HG03558 (cell line): ENCODE results near the gene SUMO1.

Experiments
- ATAC-seq: cut with Tn5 transposase; IDR thresholded peaks from one replicate; pipeline ENCODE4 v1.9.1; 2021; ENCODE audit warnings: moderate number of reproducible peaks; ENCODE audit not compliant: unreplicated experiment; ENCODE audit errors: extremely low read depth

SUMO1 gene

DNA sequence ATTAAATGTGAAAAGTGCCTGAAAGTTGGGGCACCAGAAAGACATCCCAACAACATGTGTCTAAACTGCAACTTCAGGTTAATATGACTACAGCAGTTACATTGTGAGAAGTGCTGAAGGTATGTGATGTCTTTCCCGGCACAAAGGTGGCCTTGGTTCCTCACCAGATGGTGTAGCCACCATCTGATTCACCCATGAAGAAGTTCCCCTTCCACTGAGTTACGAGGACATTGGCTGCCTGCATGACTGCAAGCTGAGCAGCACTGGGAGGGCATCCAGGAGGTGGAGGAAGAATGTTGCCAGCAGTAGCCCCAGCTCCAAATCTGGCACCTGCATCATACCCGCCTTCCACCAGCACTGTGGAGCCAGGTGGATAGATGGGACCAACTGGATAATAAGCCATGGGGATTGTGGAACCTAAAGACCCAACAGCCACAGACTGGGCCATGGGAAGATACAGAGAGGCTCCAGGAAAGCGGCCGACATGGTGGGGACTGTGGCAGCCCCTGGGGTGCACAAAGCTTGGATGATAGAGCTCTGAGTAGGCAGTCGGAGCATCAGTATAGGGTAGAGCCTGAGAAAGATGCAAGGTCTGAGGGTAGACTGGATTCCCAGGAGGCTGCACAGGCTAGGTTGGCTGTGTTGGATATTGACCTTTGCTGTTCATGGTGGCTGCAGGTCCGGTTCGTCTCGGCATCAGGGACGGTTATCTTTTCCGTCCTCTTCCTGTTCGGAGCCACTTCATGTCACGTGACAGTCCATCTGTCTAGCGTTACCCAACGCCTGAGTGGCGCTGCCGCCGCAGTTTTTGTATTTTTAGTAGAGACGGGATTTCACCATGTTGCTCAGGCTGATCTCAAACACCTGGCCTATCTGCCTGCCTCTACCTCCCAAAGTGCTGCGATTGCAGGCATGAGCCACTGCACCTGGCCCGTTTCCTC lies 36.9 kb downstream of the SUMO1 start:
- no peak for ATAC-seq

DNA sequence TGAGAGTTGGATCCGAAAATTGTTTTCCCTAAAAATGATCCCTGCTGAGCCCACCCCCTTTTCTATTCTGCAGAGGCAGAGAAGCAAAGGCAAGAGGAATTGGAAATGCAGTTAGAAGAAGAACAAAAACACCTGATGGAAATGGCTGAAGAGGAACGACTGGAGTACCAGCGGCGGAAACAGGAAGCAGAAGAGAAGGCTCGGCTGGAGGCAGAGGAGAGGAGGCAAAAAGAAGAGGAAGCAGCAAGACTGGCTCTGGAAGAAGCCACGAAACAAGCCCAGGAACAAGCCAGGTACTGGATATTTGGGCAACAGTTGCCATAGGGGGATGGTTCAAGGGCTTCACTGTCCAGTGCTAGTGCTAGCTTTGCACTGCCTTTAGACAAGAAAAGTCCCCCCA lies 41.7 kb downstream of the SUMO1 start:
- no peak for ATAC-seq

DNA sequence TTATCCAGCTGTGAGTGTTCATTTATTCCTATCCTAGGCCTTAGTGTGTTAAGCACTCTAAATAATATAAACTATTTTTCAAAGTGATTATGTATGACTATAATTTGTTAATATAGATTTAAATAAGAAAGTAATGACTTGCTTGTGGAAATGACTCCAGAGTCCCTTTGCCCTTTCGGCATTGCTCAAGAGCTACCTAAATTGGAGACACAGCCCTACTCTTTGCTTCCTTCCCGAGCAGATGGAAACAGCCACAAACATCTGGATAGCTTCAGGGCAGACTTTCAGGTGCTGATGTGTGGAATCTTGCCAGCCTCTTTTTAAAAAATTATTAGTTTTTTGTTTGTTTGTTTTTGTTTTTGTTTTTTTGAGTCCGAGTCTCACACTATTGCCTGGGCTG lies 44.0 kb downstream of the SUMO1 start:
- no peak for ATAC-seq

DNA sequence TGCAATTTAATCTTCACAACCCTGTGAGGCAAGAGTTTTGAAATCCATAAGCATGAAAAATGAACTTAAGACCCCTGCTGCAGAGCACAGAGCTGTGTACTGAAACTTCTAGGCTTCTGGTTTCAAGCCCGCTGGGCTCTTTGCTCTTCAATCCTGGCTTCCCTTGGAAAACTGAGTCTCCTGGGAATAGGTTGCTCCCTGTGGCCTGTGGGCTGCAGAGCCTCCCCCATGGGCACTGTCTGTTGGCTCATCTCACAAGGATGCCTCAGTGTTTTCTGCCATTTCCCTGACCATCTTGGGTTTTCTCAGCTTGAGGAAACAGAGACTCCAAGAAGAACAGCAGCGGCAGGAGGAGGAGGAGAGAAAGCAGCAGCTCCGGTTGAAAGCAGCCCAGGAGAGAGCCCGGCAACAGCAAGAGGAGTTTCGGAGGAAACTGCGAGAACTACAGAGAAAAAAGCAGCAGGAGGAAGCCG lies 44.5 kb downstream of the SUMO1 start:
- no peak for ATAC-seq

DNA sequence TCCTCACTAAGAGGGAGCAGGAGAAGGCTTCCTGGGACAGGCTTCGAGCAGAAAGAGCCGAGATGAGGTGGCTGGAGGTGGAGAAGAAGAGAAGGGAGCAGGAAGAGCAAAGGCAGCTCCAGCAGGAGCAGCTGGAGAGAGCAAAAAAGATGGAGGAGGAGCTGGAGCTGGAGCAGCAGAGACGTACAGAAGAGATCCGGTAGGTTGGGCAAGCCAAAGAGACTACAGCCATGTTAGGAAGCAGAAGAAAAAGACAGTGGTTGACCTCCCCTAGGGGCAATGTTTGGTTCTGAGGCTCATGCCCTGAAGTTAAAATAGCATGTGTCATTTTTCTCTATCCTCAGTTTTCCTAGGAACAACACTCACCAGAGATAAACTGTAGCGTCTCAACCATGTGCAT lies 45.1 kb downstream of the SUMO1 start:
- no peak for ATAC-seq

DNA sequence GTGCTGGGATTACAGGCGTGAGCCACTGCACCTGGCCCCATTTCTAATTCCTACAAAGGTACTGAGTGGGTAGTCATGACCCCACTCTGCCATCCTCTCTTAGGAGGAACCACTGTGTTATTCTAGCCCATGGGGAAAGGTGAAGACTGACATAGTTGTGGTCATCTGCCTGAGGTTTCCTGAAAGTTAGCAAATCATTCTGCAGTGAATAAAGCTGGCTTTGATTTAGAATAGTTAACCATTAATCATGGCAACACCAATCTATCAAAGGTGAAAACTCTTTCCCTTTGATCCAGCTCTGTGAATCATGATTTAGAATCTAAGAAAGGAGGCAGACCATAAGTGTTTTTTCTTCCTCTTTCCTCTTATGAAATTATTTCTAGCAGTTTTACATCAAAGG lies 50.8 kb downstream of the SUMO1 start:
- no peak for ATAC-seq

DNA sequence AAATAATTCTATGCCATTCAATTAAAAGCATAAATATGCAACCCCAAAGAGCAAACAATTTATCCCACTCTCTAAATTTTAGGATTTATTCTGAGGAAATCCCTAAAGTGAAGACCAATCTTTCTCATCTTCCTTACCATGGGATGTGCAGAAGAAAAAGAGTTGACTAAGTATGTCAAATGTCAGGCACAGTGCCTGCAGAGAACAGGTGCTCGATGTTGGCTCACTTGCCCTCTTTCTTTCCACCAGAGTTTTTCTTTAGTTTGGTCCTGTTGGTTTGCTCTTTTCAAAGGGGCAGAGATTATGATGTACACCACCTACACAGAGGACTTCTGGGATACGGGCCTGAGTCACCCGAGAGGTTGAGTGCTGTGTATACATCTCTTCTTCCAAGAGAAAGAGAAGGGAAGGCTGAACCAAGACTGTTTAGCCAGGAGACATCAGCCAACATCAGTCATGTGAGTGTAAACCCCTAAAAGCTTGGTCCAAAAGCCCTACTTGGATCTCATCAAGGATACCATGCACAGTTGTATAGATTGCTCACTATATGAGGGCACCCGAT lies 51.7 kb downstream of the SUMO1 start:
- no peak for ATAC-seq

DNA sequence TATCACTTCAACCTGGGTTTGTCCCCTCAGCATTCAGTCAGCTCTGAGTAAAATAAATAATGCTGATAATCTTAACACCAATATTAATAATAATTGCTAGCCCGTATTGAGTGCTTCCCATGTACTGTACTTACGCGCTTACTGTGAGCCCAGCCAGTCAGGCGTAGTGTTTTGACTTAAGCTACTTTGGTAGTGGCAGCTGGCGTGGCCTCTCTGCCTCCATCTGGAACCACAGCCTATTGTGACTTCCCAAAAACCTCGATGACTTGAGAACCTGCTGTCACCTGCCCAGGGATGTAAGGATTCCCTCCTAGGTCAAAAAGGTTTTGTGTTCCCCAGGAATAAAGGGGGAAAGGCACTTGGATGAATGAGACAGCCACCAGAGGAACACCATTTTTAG lies 53.2 kb downstream of the SUMO1 start:
- ATAC-seq = no peak

DNA sequence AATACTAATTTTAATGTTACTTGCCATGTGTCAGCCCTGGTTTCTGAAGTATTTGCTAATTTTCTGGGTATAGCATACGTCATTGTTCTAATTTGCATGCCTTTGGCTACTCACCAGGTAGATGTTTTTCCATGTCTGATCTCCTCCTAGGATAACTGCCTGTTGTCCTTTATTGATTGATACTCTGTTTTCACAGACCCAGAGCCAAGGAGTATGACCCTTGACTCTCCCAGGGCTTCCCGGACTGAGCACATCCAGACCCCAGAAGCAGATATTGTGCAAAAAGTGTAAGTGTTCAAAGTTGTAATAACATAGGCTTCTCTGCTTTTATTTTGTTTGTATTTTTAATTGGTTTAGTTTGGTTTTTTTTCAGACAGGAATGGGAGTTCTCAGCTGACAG lies 53.8 kb downstream of the SUMO1 start:
- no peak for ATAC-seq

DNA sequence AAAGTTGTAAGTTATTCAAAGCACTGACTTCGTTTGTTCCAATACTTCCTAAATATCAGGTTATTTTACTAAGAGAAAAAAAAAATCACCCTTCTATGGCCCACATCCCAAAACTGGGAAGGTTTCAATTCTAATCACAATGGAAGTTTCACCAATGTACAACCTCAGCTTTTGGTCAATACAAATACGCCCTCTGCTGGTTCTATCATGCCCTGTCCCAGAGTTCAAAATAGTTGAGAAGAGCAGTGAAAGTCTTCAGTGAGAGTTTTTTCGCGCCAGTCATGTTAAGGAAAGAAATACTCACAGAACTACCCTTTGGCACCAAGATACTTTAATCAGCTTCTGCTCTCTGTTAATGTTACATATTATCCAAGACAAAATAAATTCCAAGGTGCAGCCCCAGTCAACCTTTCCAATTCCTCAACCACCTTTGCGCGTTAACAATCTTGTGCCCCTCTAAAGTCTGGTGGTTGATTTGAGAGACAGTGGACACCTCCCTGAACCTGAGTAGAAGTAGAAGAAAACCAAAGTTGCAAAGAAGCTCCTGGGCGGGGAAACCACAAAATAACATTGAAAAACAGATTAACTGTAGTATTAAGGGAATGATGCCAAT lies 59.9 kb downstream of the SUMO1 start:
- no peak for ATAC-seq

DNA sequence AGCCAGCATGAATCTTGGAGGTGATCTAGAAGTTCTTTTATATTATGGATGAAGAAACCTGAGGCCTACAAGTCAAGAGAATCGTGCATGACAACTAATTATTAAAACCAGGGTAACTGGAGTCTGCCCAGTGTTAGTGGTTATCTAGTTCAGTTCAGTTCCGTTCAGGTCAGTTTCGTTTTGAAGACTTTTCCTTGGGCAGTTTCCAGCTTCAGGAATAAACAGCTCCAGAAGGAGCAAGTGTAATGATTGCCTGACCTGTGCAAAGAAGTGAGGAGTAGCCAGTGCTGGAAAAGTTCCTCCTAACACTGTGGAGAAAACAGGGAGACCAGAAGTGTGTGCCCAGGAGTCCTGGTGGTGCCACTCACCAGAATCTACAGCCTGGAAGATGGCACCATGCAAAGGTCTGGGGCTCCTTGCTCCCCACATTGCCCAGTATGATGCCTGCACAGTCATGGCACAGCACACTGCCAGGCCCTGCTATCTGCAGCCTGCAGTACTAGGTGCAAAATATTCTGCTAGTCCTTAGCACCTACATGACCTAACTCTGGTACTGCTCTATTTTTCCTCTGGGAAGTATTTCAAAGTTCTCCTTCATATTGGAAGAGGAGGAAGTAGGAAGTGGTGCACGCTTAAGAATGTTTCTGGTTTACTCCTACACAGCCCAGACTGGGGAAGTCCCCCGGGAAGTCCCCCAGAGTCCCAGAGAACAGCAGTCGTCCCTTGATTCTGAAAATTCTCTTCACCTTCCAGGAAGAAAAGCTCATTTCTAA lies 65.8 kb downstream of the SUMO1 start:
- ATAC-seq = no peak

DNA sequence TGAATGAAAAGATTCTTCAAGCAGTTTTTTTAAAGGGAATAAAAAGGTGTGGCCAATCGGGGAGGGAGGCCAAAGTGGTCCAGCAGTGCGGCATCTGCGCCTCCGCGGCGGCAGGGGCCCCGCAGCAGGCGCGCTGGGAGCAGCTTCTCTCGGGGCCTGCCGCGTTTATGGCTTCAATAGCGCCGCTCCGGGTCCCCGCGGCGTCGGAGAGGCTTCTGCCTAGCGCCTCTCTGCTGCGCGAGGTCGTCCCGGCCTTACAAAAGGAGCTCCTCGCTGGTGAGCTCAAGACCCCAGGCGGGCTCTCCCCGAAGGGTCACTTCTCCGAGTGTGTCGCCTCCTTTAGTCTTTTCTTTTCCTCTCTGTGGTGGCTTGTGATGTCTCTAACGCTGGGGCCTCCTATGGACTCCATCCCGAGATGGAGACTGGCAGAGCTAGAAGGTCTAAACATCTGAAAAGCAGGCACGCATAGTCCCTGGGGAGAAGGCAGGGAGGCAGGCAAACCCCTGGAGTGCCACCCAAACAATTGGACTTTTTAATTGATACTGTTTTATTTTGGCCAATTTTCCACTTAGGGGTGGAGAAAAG lies 67.1 kb downstream of the SUMO1 start:
- ATAC-seq = no peak

DNA sequence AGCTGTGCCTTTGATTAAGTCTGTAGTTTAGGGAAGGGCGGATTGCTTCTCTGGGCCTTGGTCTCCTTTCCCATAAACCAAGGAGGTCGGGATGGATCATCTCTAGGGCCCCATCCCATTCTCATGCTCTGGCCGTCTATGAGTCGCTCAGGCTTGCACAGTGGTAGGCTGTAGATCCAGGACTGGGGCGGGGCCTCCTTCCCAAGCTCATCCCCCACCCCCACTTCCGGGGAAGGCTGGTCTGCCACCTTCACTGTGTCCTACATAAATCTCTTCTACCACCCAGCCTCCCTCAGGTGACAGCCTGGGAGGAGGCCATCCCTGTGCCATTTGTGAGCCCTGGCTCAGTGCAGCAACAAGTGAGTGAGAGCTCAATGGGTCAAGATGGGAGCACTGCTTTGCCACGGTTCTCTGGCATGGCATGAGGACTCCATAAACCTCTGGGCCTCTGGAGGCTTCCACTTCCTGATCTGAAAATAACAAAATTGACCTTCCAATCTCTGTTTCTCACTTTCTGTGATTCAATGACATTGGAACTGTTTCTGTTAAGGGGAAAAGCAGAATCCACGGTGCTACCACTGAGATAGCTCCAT lies 68.5 kb downstream of the SUMO1 start:
- ATAC-seq = no peak

DNA sequence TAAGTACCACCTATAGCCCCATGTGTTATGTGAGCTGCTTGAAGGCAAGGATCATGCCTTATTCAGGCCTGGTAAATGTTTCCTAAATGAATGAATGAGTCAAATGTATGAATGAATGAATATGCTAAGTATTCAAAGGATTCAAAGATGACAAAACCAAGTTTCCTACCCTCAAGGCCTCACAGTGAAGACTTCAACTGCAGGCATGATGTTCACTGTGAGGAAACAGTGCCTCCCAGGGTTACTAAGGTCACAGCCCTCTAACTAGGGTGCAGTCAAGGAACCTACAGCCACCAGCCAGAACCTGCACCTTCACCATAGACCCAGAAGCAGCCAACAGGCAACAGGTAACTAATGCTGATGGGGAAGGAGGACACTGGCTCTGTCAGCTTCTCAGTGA lies 69.3 kb downstream of the SUMO1 start:
- ATAC-seq = no peak

DNA sequence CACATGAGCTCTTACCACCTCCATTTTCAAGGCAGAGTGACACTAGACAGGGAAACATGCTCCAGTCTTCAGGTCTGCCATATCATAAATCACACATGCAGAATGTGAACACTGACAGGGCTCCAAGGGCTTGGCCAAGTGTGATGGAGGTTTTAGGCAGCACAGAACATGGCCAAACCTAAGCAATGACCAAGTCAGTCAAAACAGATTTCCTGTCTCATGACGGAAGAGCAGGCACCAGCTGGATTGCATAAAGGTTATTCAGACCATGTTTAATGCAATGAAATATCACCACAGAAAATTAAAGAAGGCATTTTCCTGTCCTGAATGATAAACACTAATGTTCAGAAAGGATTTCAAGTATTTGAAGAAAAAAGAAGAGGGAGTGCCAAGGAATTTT lies 72.5 kb downstream of the SUMO1 start:
- ATAC-seq = no peak

DNA sequence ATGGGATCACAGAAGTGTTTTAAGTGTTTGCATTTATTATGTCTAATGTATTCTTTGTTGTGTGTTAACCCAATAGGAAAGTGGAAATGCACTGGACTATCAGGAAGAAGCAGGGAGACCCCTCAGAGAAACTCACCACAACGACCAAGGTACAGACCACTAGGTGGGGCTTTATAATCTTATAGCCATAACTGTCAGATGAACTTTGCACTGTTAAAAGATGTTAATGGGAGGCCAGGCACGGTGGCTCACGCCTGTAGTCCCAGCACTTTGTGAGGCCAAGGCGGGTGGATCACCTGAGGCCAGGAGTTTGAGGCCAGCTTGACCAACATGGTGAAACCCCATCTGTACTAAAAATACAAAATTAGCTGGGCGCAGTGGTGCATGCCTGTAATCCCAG lies 73.2 kb downstream of the SUMO1 start:
- no peak for ATAC-seq

DNA sequence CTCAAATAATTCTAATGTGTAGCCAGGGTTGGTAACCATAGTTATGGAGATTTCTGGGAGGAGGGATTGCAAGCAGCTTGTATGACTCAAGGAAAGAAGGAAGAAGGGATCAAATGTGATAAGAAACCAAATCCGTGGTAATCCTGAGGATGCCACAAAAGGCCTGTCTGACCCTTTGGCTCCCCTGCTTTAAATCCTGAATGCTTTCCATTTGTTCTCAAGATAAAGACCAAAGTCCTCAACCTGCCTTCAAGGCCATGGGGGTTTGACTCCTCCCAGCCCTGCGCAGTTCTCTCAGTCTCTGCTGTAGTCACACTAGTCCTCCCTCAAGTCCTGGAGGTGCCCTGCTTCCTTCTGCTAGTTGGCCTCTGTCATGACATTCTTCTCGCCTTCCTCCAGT lies 74.0 kb downstream of the SUMO1 start:
- no peak for ATAC-seq

DNA sequence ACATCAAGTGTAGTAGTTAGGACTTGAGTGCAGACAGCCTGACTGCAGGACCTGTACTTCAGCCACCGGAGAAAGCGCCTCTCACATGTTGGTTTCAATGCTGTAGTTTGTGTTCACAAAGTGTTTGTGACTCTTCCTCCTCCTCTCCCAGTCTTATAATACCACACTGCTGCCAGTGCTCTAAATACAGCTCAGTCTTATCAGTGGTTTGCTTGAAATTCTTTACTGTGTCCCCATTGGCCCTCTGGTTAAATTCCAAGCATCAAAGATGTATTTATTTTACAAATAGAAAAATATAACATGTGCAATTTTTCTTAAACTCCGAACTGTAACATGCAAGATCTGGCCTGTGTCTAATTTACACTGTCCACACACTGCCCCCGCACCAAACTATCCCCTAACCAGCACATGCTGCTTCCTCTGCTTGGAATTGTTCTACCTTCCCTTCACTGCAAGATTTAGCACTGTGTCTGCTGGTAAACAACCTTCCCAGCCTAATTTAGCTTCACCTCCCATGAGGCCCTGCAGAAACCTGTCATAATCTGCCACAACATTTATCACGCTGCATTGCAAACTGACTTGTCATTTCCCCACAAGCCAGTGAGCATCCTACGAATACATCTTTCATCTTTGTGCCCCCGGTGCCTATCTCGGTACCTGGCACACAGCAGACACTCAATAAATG lies 77.1 kb downstream of the SUMO1 start:
- ATAC-seq = no peak

DNA sequence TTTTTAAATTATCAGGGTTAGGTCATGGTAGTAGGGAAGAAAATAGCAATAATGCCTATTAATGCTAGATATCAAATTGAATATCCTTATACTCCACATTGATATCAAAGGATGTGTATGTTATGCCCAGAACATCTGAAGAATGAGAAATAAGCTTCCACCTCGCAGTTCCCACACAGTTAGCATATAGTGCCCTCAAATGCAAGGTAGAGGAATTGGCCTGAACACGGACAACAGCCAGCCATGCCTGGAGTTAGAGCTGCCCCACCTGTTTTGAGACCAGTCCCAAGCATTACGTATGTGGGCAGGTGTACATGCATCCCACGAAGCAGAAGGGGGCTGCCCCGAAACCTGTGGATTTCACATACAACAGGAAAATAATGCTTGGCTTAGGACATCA lies 79.6 kb downstream of the SUMO1 start:
- ATAC-seq = no peak
